Loucy (cell line): ENCODE data around the gene NAT8L.

Source experiments
- H2AFZ ChIP-seq: fragments of 200-600 bp; sonication (generic); 2 replicates; pipeline ENCODE4 v1.6.0; 2016; ENCODE audit warnings: antibody characterized with exemption, mild to moderate bottlenecking, low read length, moderate library complexity
- H3F3A ChIP-seq: fragments of 200-600 bp; 2 replicates; pipeline ENCODE4 v1.6.0; 2016; ENCODE audit warnings: antibody characterized with exemption, low read depth, mild to moderate bottlenecking
- H3K27me3 ChIP-seq: fragments of 200-600 bp; sonication (generic); 2 replicates; pipeline ENCODE4 v1.6.1; 2014; ENCODE audit warnings: low read length, mild to moderate bottlenecking; ENCODE audit not compliant: insufficient read depth, poor library complexity, severe bottlenecking
- H3K36me3 ChIP-seq: fragments of 200-600 bp; sonication (generic); 2 replicates; pipeline ENCODE4 v1.6.1; 2016; ENCODE audit warnings: low read length; ENCODE audit not compliant: insufficient read depth
- H3K4me1 ChIP-seq: fragments of 200-600 bp; sonication (generic); 2 replicates; pipeline ENCODE4 v1.5.1; 2014; ENCODE audit warnings: low read length, mild to moderate bottlenecking; ENCODE audit not compliant: insufficient read depth, poor library complexity, severe bottlenecking
- H3K4me2 ChIP-seq: fragments of 200-600 bp; sonication (generic); 2 replicates; pipeline ENCODE4 v1.6.0; 2014; ENCODE audit warnings: antibody characterized with exemption, low read length, low read depth, mild to moderate bottlenecking; ENCODE audit not compliant: poor library complexity, severe bottlenecking
- H3K4me3 ChIP-seq: fragments of 200-600 bp; sonication (generic); 2 replicates; pipeline ENCODE4 v1.5.1; 2014; ENCODE audit warnings: low read length, mild to moderate bottlenecking, mixed read lengths; ENCODE audit not compliant: poor library complexity, severe bottlenecking
- H3K79me2 ChIP-seq: fragments of 200-600 bp; sonication (generic); 2 replicates; pipeline ENCODE4 v1.6.1; 2014; ENCODE audit warnings: low read length; ENCODE audit not compliant: insufficient read depth
- H3K9ac ChIP-seq: fragments of 200-600 bp; sonication (generic); 2 replicates; pipeline ENCODE4 v1.6.0; 2014; ENCODE audit warnings: mild to moderate bottlenecking, low read depth, low read length, moderate library complexity; ENCODE audit not compliant: poor library complexity, severe bottlenecking
- H3K9me2 ChIP-seq: fragments of 200-600 bp; sonication (generic); replicated peaks from 2 replicates; pipeline ENCODE4 v1.6.1; 2016; ENCODE audit warnings: low read depth, low read length, mixed read lengths
- H3K9me3 ChIP-seq: fragments of 200-600 bp; sonication (generic); 2 replicates; pipeline ENCODE4 v1.6.1; 2014; ENCODE audit warnings: mild to moderate bottlenecking, antibody characterized with exemption, low read length, low read depth; ENCODE audit not compliant: insufficient read depth
- H4K20me1 ChIP-seq: fragments of 200-600 bp; sonication (generic); 2 replicates; pipeline ENCODE4 v1.6.0; 2014; ENCODE audit warnings: antibody characterized with exemption, low read length, mild to moderate bottlenecking; ENCODE audit not compliant: insufficient read depth, poor library complexity, severe bottlenecking
- CTCF ChIP-seq: fragments of 200-600 bp; sonication (generic); conservative IDR thresholded peaks from 2 replicates; pipeline ENCODE4 v1.5.1; 2014; ENCODE audit warnings: mild to moderate bottlenecking, antibody characterized with exemption, low read length
- EZH2phosphoT487 ChIP-seq: fragments of 200-600 bp; IDR thresholded peaks from 2 replicates; pipeline ENCODE4 v1.6.1; 2018; ENCODE audit warnings: antibody characterized with exemption, mild to moderate bottlenecking, moderate library complexity, borderline replicate concordance

NAT8L gene

GRCh38 chr4:2057382-2058065, 1.6 kb upstream of the NAT8L start:
- Histone ChIP-seq H3K27me3 (peaks cover 4% of the 10 kb centered on the region), H4K20me1 (no peaks in the 10 kb centered on the region), H2AFZ (no peak overlapping the region), H3K79me2 (no peaks in the 10 kb centered on the region), H3K36me3 (no peaks in the 10 kb centered on the region), H3K9ac (no peak overlapping the region), H3K9me3 (no peaks in the 10 kb centered on the region), H3K4me3 (no peak overlapping the region), H3K4me1 (no peaks in the 10 kb centered on the region), H3F3A (no peaks in the 10 kb centered on the region), H3K4me2 (no peak overlapping the region), H3K9me2 (no peaks in the 10 kb centered on the region)
- no peak for TF ChIP-seq CTCF
- no peak for TF ChIP-seq EZH2phosphoT487

- H3K9ac ChIP-seq = no peak overlapping the region
- no peaks in the 10 kb centered on the region for H3K9me3 ChIP-seq
- H3K4me1 ChIP-seq = no peaks in the 10 kb centered on the region
- peak overlapping the region; percentile 65 for H3K4me2 ChIP-seq
- H3K4me3 ChIP-seq = peak overlapping the region; percentile 70
- no peaks in the 10 kb centered on the region for H4K20me1 ChIP-seq
- peak overlapping the region; percentile 60; the same call in 1 of the 2 replicates for H2AFZ ChIP-seq
- no peaks in the 10 kb centered on the region for H3K36me3 ChIP-seq
- H3F3A ChIP-seq = no peaks in the 10 kb centered on the region
- H3K9me2 ChIP-seq = no peaks in the 10 kb centered on the region
- no peaks in the 10 kb centered on the region for H3K79me2 ChIP-seq
- H3K27me3 ChIP-seq = peaks cover 4% of the 10 kb centered on the region
- TF ChIP-seq EZH2phosphoT487 (no peak), CTCF (no peak)
Observed at GRCh38 chr4:2058264-2059045, 672 bp upstream of the NAT8L start.

- Histone ChIP-seq H3K36me3 (no peaks in the 10 kb centered on the region), H3K9me3 (no peaks in the 10 kb centered on the region), H3K9ac (no peak overlapping the region), H3K79me2 (no peaks in the 10 kb centered on the region), H3F3A (no peaks in the 10 kb centered on the region), H3K4me2 (no peak overlapping the region), H2AFZ (no peak overlapping the region), H3K4me3 (no peak overlapping the region), H3K27me3 (peaks cover 4% of the 10 kb centered on the region), H4K20me1 (no peaks in the 10 kb centered on the region), H3K9me2 (no peaks in the 10 kb centered on the region), H3K4me1 (no peaks in the 10 kb centered on the region)
- TF ChIP-seq CTCF (no peak), EZH2phosphoT487 (no peak)
Observed at GRCh38 chr4:2059726-2060602, 837 bp downstream of the NAT8L start.
